ENCODE measurements around the gene CD160. TPM values are rescaled to one million over a fixed set of nuclear protein-coding genes. Genes with fewer than 3 reads are reported as not detected.

CD160 gene
- total and polyA plus RNA-seq, 2 of the 4 experiments (the other 2 are of a cell fraction), result not detected

DNA sequence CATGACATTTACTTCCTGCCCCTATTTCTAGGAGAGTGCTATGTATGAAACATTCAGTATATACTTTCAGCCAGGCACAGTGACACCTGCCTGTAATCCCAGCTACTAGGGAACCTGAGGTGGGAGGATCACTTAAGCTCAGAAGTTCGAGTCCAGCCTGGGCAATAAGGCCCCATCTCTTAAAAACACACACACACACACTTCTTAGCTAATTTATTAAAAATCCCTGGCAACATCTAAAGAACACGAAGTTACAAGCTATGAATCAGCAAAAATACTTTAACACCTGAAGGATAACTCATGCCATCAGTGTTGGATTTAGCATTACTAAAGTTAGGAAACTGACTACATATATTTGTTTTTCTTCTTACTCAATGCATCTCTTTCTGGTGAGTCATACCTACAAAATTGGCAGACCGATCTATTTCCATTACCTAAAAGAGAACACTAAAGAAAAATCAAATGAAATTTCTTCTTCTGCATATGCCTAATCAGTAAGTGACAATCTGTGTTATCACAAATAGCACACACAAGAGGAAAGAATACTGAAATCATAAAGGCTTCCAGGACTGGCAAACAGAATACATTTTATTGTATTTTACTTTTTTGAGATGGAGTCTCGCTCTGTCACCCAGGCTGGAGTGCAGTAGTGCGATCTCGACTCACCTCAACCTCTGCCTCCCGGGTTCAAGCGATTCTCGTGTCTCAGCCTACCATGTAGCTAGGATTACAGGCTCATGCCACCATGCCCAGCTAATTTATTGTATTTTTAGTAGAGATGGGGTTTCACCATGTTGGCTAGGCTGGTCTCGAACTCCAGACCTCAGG lies 63.2 kb downstream of the CD160 start (continued):
- no peak for TF ChIP-seq RFX5 (IDR thresholded peaks at IDR 0.05; ENCODE audit: low read depth, low read length)
- TF ChIP-seq MAZ (IDR thresholded peaks at IDR 0.05; ENCODE audit: borderline replicate concordance, low read depth, low read length), result no peak

DNA sequence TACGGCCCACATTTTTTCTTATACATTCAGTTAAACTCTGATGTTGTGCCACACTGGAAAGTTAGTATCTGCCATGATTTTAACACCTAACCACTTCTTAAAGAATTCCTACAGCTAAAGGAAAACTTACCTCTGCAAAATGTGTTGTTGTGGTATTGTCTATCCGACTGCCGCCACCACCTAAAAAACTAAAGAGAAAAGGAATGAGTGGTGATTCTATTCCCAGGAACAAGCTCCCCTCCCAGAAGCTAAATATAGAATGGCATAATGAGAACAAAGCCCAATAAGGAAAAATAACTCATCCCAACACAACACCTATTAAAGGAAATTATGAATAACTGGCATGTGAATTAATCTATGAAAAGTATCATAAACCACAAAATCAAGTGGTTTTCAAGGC lies 65.1 kb downstream of the CD160 start:
- Histone ChIP-seq H2BK5ac (ENCODE audit: low read depth, low read length, poor library complexity, severe bottlenecking) (peak overlapping the region; percentile 84), H4K5ac (ENCODE audit: low read depth, low read length) (no peak overlapping the region; the same call in 1 of the 2 replicates), H4K20me1 (ENCODE audit: insufficient read depth, low read length) (peaks cover 3% of the 10 kb centered on the region; the same call in 1 of the 2 replicates), H3K4me1 (ENCODE audit: control insufficient read depth, insufficient read depth, low read length) (peaks cover 12% of the 10 kb centered on the region; the same call in 1 of the 2 replicates), H3K79me1 (ENCODE audit: low read depth in 1 of 2, low read length in 2 of 2) (peaks cover 20 to 57% of the 10 kb centered on the region in 2 experiments), H3K9me3 (ENCODE audit: control insufficient read depth, insufficient read depth, low read length) (no peaks in the 10 kb centered on the region), H3K9ac (ENCODE audit: low read depth, low read length) (no peak overlapping the region; the same call in 1 of the 2 replicates), H3K4ac (ENCODE audit: low read depth, low read length) (peak overlapping the region; percentile 66; the same call in 1 of the 2 replicates), H3K27me3 (ENCODE audit: control insufficient read depth, insufficient read depth, low read length) (no peaks in the 10 kb centered on the region), H4K8ac (ENCODE audit: low read depth in 2 of 2, low read length in 2 of 2) (peak overlapping the region in 1 of 2 experiments; percentile 55; a peak in 2 of 4 replicates), H3K14ac (replicated peaks; ENCODE audit: low read depth, low read length) (peak overlapping the region; percentile 57), H3K36me3 (ENCODE audit: control insufficient read depth, insufficient read depth, low read length) (peaks cover 6% of the 10 kb centered on the region; the same call in 1 of the 2 replicates), H3K27ac (ENCODE audit: insufficient read depth, low read length) (no peak overlapping the region), H3K4me3 (ENCODE audit: insufficient read depth, low read depth, low read length) (no peak overlapping the region), H2AK9ac (replicated peaks; ENCODE audit: low read depth, low read length, poor library complexity) (no peak overlapping the region), H2BK20ac (ENCODE audit: low read depth, low read length) (peak overlapping the region; percentile 63; the same call in 1 of the 2 replicates), H2BK120ac (ENCODE audit: low read depth, low read length) (peak overlapping the region; percentile 81), H3K18ac (ENCODE audit: low read depth, low read length) (no peak overlapping the region), H3K4me2 (ENCODE audit: low read depth, low read length) (peak overlapping the region; percentile 29; the same call in 1 of the 2 replicates), H2BK15ac (ENCODE audit: low read depth, low read length) (peak overlapping the region; percentile 90; the same call in 1 of the 3 replicates), H4K91ac (ENCODE audit: insufficient read depth, low read depth, low read length) (peak overlapping the region; percentile 38; the same call in 1 of the 2 replicates), H2AFZ (replicated peaks; ENCODE audit: low read length, poor library complexity) (no peak overlapping the region), H3K9me1 (ENCODE audit: insufficient read depth, low read length) (peaks cover 5% of the 10 kb centered on the region), H3K56ac (ENCODE audit: extremely low read depth, insufficient read depth, low read length) (no peak overlapping the region), H2AK5ac (ENCODE audit: low read depth, low read length) (peak overlapping the region; percentile 26; the same call in 1 of the 2 replicates), H3K23ac (ENCODE audit: low read depth, low read length) (no peak overlapping the region)
- POLR2A ChIA-PET (ENCODE audit: unreplicated experiment), result no interaction called here
- no peak for ATAC-seq (ENCODE audit: low read depth)
- no peak for DNase-seq
- in situ Hi-C loops (cut with MboI; ENCODE audit: low sequenced_read_pairs), result no loop called here
- CTCF ChIA-PET, result no interaction called here
- TF ChIP-seq MAFK (IDR thresholded peaks at IDR 0.05; ENCODE audit: low read depth, low read length) (no peak), RAD21 (IDR thresholded peaks at IDR 0.05; ENCODE audit: low read length) (no peak), FOS (IDR thresholded peaks at IDR 0.05; ENCODE audit: low read depth, low read length) (no peak)
- BruUV-seq (replicated peaks), result no TSS peak
- intact Hi-C loops (cut with micrococcal nuclease), result no loop called here
- dilution Hi-C loops (cut with HindIII; ENCODE audit: low sequenced_read_pairs, unreplicated experiment), result no loop called here
- WGBS, 2 experiments (ENCODE audit: extremely low coverage in 2 of 2, insufficient read length in 1 of 2), result no CpG with 5 or more reads among the region's 3 CpGs
